Mesenteric fat pad (tissue), 1 donor: ENCODE results near the gene HSPG2. TPM values are rescaled to one million over a fixed set of nuclear protein-coding genes. Genes with fewer than 3 reads are reported as not detected.
A peak's percentile ranks its signal among the peaks of the same experiment; 100 is the strongest.
"Not testable (repeated sequence)": the region's sequence is repeated elsewhere in the genome, so short reads cannot be mapped to it uniquely, and the experiment has no call there.

Experiments used
- DNase-seq: peaks from one replicate; pipeline ENCODE4 v3.0.0-alpha.2; 2020; ENCODE audit warnings: low spot score
- total RNA-seq: library from RNA; stranded (reverse); fragmentation: NEBNext Ultra II Directional; extraction: Animal tissue kit (Norgen Biotek cat#: 25700); gene quantifications from one replicate; pipeline ENCODE4 v1.2.1, GENCODE V29; 2021
- donor health status: DM: yes; HTN: yes; CAD: no.

HSPG2 gene
- total RNA-seq, 1 donor from 2014 or later, result 543 TPM

- DNase-seq, result no peak
These were observed 19.8 kb upstream of the HSPG2 start for GRCh38 chr1:21956720-21957552.

- no peak for DNase-seq
These were observed 18.6 kb upstream of the HSPG2 start for GRCh38 chr1:21955501-21956281.

- DNase-seq, result no peak
These were observed 17.9 kb upstream of the HSPG2 start for GRCh38 chr1:21955058-21955457.

GRCh38 chr1:21952786-21953520, 15.8 kb upstream of the HSPG2 start:
- no peak for DNase-seq

- no peak for DNase-seq
These were observed 14.2 kb upstream of the HSPG2 start for GRCh38 chr1:21951226-21951870.

GRCh38 chr1:21950734-21951133, 13.6 kb upstream of the HSPG2 start:
- no peak for DNase-seq

GRCh38 chr1:21946836-21947587, 9.9 kb upstream of the HSPG2 start:
- no peak for DNase-seq

- no peak for DNase-seq
These were observed 7.6 kb upstream of the HSPG2 start for GRCh38 chr1:21944733-21945073.

GRCh38 chr1:21942959-21943640, 6.0 kb upstream of the HSPG2 start:
- DNase-seq, result not testable (repeated sequence)

GRCh38 chr1:21942464-21942863, 5.4 kb upstream of the HSPG2 start:
- DNase-seq, result no peak

GRCh38 chr1:21941370-21941769, 4.3 kb upstream of the HSPG2 start:
- no peak for DNase-seq

- DNase-seq, result no peak
These were observed 3.4 kb upstream of the HSPG2 start for GRCh38 chr1:21940492-21940891.

- peak; percentile 95 for DNase-seq
These were observed 2.7 kb upstream of the HSPG2 start for GRCh38 chr1:21939650-21940374.

- no peak for DNase-seq
These were observed 1.8 kb upstream of the HSPG2 start for GRCh38 chr1:21938732-21939538.

- DNase-seq, result peak; percentile 94
These were observed 437 bp upstream of the HSPG2 start for GRCh38 chr1:21937372-21938121.

- no peak for DNase-seq
These were observed 611 bp downstream of the HSPG2 start for GRCh38 chr1:21936366-21937031.

GRCh38 chr1:21935891-21936365, 1.2 kb downstream of the HSPG2 start:
- DNase-seq, result no peak
